Measurements from ENCODE around the gene AHCYL1. TPM values are rescaled to one million over a fixed set of nuclear protein-coding genes. Genes with fewer than 3 reads are reported as not detected.

Gene AHCYL1
- polyA plus RNA-seq, 2 of the 4 experiments (the other 2 are of a cell fraction), result 124 to 148 TPM

DNA sequence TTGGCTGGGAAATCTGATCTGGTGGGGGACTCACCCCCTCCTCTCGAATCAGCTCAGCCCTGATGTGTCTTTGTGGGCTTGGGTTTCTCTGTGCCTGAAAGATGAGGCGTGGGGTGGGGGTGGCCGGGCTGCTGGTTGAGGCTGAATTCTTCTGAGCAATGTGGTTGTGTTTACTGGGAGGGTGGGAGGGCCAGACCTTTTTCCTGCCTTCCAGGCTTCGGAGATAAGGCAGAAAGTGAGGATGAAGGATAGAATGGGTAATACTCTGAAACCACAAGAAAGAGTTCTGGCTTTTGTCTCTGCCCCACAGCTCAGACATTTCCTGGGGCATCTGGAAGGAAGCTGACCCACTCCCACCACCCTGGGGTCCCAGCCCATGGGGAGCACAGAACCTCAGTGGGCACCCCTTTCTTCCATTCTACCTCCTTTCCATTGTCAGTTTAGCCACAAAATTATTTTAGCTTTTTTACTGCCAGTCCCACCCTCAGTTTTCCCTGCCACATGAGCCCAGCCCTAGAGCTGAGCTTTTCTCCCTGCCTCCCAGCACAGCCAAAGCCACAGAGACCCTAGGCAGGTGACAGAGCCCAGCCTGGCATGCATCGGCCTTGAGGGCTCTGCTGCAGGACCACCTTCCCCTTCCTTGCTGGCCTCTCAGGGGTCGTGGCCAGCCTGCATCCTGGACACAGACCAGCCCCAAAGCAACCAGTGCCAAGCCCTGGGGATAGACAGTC lies 74.7 kb downstream of the AHCYL1 start:
- no peak overlapping the region for H3K4me3 ChIP-seq
- TF ChIP-seq SMC3 (IDR thresholded peaks at IDR 0.05), result no peak
- TF ChIP-seq, protein P1, sequence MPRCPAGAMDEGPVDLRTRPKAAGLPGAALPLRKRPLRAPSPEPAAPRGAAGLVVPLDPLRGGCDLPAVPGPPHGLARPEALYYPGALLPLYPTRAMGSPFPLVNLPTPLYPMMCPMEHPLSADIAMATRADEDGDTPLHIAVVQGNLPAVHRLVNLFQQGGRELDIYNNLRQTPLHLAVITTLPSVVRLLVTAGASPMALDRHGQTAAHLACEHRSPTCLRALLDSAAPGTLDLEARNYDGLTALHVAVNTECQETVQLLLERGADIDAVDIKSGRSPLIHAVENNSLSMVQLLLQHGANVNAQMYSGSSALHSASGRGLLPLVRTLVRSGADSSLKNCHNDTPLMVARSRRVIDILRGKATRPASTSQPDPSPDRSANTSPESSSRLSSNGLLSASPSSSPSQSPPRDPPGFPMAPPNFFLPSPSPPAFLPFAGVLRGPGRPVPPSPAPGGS (IDR thresholded peaks at IDR 0.05), result no peak
- TF ChIP-seq, protein P2, sequence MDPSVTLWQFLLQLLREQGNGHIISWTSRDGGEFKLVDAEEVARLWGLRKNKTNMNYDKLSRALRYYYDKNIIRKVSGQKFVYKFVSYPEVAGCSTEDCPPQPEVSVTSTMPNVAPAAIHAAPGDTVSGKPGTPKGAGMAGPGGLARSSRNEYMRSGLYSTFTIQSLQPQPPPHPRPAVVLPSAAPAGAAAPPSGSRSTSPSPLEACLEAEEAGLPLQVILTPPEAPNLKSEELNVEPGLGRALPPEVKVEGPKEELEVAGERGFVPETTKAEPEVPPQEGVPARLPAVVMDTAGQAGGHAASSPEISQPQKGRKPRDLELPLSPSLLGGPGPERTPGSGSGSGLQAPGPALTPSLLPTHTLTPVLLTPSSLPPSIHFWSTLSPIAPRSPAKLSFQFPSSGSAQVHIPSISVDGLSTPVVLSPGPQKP (IDR thresholded peaks at IDR 0.05; ENCODE audit: low read depth, low read length), result no peak
- TF ChIP-seq HDAC2 (IDR thresholded peaks at IDR 0.05), result no peak
- no peak for TF ChIP-seq ZFP36 (IDR thresholded peaks at IDR 0.05; ENCODE audit: borderline replicate concordance, partially characterized antibody)
- no peak for TF ChIP-seq HOXB5 (CRISPR knock-in tag; IDR thresholded peaks at IDR 0.05)
- no peak for TF ChIP-seq HOXB13 (CRISPR knock-in tag; IDR thresholded peaks at IDR 0.05; ENCODE audit: low read depth)
- no peak for TF ChIP-seq NPAS2 (CRISPR knock-in tag; IDR thresholded peaks at IDR 0.05; ENCODE audit: borderline replicate concordance)
- TF ChIP-seq MYC (IDR thresholded peaks at IDR 0.05; ENCODE audit: borderline replicate concordance, low read length), result no peak
- TF ChIP-seq RAD21 (conservative IDR thresholded peaks at IDR 0.05 in 1 of 2, IDR thresholded peaks at IDR 0.05 in 1 of 2), result no peak
- TF ChIP-seq, protein P3, sequence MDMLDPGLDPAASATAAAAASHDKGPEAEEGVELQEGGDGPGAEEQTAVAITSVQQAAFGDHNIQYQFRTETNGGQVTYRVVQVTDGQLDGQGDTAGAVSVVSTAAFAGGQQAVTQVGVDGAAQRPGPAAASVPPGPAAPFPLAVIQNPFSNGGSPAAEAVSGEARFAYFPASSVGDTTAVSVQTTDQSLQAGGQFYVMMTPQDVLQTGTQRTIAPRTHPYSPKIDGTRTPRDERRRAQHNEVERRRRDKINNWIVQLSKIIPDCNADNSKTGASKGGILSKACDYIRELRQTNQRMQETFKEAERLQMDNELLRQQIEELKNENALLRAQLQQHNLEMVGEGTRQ (IDR thresholded peaks at IDR 0.05), result no peak
- TF ChIP-seq EHF (CRISPR knock-in tag; IDR thresholded peaks at IDR 0.05), result no peak
- TF ChIP-seq, protein P4, sequence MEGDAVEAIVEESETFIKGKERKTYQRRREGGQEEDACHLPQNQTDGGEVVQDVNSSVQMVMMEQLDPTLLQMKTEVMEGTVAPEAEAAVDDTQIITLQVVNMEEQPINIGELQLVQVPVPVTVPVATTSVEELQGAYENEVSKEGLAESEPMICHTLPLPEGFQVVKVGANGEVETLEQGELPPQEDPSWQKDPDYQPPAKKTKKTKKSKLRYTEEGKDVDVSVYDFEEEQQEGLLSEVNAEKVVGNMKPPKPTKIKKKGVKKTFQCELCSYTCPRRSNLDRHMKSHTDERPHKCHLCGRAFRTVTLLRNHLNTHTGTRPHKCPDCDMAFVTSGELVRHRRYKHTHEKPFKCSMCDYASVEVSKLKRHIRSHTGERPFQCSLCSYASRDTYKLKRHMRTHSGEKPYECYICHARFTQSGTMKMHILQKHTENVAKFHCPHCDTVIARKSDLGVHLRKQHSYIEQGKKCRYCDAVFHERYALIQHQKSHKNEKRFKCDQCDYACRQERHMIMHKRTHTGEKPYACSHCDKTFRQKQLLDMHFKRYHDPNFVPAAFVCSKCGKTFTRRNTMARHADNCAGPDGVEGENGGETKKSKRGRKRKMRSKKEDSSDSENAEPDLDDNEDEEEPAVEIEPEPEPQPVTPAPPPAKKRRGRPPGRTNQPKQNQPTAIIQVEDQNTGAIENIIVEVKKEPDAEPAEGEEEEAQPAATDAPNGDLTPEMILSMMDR (IDR thresholded peaks at IDR 0.05), result no peak
- CTCF ChIA-PET, result interaction anchor here (0.6 to 10.3 kb wide), 15 partner anchors 9 to 432 kb away, joined by 3 to 130 read pairs (median 4); partner anchors contain the start of gene UBL4B
- WGBS (ENCODE audit: missing lambda C conversion rate), result 76% methylated on average over 4 of the region's 6 CpGs
- DNase-seq (ENCODE audit: low read depth in 1 of 2, low spot score in 1 of 2), result no peak
- no peak overlapping the region for H3K4me2 ChIP-seq
- POLR2A ChIA-PET, result no interaction called here
- no peak for FAIRE-seq
- H3K27ac ChIP-seq, result no peak overlapping the region
- H3K9me3 ChIP-seq, result no peaks in the 10 kb centered on the region
- no peaks in the 10 kb centered on the region for H3K4me1 ChIP-seq
- ATAC-seq, result no peak

DNA sequence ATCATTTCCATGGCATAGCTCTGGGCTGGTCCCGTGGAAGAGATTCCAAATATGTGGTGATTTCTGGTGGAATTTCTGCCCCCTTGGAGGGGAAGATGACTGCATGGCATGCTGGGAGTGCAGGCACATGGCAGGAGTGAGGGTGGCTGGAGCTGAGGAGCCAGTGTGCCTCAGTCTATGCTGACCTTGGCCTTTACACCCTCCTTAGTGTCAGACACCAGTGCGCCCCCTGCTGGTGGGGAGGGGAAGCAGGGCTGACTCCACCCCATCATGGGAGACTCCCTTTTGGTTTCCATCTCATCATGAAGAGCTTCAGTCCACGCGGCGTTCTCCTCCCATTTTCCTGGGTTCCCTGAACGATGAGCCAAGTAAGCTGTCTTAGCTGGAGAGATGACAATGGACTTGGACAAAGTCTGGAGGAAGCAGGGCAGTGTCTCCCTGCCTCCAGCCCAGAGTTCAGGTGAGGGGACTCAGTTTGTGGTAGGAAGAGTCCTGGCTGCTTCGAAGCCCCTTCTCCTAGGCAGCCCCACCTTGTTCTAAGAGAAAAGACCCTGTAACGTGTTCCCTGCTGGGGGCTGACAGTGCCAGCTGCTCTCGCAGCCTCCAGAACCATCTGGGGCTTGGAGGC lies 75.6 kb downstream of the AHCYL1 start:
- ATAC-seq, result peak; percentile 55 to 86; a peak in 3 of 6 replicates
- no peak for FAIRE-seq
- Histone ChIP-seq H3K4me1 (no peaks in the 10 kb centered on the region), H3K4me2 (no peak overlapping the region), H3K4me3 (no peak overlapping the region), H3K27ac (no peak overlapping the region), H3K9me3 (no peaks in the 10 kb centered on the region)
- POLR2A ChIA-PET, result no interaction called here
- peak; percentile 29 to 52 for DNase-seq (ENCODE audit: low read depth in 1 of 2, low spot score in 1 of 2)
- WGBS (ENCODE audit: missing lambda C conversion rate), result 83% methylated on average over 8 of the region's 9 CpGs
- CTCF ChIA-PET, result interaction anchor here (0.7 to 10.3 kb wide), 20 partner anchors 8 to 433 kb away, joined by 3 to 130 read pairs (median 4); partner anchors contain the start of gene UBL4B
- TF ChIP-seq, protein P4 (IDR thresholded peaks at IDR 0.05), result peak; percentile 52
- TF ChIP-seq RAD21 (conservative IDR thresholded peaks at IDR 0.05 in 1 of 2, IDR thresholded peaks at IDR 0.05 in 1 of 2) (0 out of 5 replicates have a peak, but pooled peaks of 1 of the 2 experiments have one; percentile 11), GATA3 (IDR thresholded peaks at IDR 0.05; ENCODE audit: borderline replicate concordance) (no peak), KDM1A (IDR thresholded peaks at IDR 0.05; ENCODE audit: low read depth) (no peak), ESRRA (IDR thresholded peaks at IDR 0.05; ENCODE audit: borderline replicate concordance, low read length) (peak; percentile 62; the same call in 1 of the 2 replicates), HOXB13 (CRISPR knock-in tag; IDR thresholded peaks at IDR 0.05; ENCODE audit: low read depth) (no peak), CBX8 (IDR thresholded peaks at IDR 0.05) (no peak), FOSB (CRISPR knock-in tag; IDR thresholded peaks at IDR 0.05) (no peak), FOSL2 (IDR thresholded peaks at IDR 0.05) (no peak), FOSL2 (CRISPR knock-in tag; IDR thresholded peaks at IDR 0.05) (no peak), CBX2 (IDR thresholded peaks at IDR 0.05; ENCODE audit: borderline replicate concordance, low read depth) (no peak)
- TF ChIP-seq, protein P5, sequence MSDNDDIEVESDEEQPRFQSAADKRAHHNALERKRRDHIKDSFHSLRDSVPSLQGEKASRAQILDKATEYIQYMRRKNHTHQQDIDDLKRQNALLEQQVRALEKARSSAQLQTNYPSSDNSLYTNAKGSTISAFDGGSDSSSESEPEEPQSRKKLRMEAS (IDR thresholded peaks at IDR 0.05), result no peak
